ENCODE results near the gene PPP2R5E.

The PPP2R5E gene

DNA sequence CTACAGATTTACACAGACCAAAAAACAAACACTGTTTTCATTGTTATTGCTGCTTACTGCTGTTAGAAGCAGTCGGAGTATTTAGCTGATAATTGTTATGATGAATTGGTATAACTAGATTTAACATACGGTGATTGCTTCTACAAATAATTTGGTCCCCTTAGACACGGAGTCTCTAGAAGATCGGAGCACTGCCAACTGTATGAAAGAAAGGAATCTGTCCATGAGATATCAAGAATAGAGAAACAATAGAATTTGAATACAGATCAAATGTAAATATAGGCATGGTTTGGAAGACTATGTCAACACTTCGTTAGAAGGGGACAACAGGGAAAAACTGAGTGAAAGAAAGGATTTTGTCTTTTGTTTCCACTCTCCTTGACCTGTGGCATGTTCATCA, 110.9 kb downstream of the PPP2R5E start:
- no peak for DNase-seq (ENCODE audit: low read depth)

DNA sequence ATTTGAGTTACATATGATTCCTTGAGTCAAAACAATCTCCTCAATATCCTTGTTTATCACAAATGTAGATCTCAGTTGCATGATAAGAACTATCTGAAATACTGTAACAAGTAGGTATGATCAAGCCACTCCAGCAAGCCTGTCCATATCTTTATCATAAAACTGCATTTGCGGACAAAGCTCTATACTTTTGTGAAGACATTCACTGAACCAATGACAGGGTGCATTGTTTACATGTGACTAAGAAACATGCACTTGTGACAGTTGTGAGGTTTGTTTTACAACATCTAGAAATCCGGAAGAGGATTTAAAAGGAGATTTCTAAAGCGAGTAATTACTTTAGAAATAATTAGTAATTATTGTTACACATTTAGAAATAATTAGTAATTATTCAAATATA, 111.7 kb downstream of the PPP2R5E start:
- no peak for DNase-seq (ENCODE audit: low read depth)

DNA sequence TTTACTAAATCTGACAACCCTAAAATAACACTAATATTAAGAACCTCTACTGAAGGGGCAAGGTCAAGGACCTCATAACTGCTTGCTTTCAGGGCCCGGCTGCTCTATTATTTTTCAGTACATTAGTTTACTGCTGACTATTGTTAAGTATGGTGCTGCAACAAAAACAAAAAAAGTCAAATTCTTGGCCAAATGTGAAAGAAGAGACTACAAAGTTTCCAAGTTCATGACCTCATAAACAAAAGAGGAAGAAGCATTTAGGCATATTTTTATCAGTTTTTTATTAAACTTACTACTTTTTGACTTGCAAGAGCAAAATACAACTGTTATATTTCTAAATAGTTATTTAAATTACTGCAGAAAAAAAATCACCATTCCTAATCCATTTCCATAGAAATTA, 114.7 kb downstream of the PPP2R5E start:
- DNase-seq (ENCODE audit: low read depth), result no peak

DNA sequence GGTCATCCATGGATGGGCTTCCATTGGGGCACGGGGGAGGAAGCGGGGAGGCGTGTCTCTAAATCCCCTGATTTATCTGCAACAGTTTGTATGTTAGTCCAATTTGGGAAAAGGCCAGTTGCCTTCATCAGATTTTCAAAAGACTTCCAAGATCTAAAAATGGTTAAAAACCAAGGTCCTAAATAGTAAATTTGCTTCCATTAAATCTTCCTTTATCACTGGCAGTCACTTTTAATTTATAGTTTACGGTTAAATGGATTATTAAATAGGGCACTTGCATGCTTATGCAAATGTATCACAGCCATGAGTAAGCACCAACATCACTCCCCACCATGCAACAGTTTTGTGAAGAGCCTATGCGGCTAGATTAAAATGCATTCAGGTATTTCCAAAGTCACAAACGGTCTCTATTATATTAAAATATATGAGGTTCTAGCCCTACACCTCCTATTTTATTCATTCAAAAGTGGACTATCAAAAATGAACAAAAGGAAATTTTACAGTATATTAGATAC, 116.3 kb downstream of the PPP2R5E start:
- DNase-seq (ENCODE audit: low read depth), result no peak

DNA sequence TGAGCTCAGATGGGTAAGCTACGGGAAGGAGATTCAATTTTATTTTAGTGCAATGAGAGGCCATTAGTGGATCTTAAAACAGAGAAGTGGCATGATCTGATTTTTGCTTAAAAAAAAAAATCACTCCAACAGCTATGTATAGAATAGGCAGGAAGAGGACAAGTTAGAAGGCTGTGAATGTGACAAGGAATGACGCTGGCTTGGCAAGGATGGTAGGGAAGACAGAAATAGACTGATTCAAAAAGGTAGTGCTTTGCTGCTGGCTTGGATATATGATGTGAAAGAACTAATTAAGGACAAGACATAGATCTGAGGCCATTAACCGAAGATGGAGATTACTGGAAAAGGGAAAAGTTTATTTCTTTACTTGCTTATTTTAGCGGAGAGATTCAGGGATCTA, 119.3 kb downstream of the PPP2R5E start:
- DNase-seq (ENCODE audit: low read depth), result no peak

DNA sequence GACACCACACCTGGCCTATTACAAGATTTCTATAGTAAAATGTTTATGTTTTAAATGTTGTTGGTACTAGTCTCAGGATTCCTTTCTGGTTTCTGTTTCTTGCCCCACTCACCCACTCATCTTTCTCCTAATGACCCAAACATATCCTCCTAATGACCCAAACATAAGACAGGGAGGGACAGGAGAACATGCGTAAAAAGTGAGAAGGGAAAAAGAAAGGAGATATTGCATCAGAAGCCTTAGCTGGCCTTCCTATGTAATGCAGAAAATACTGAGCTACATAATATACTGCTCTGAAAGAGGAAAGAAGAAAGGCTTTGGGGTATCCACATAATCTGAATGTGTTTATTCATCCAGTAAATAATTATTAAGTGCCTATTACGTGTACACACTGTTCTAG, 119.8 kb downstream of the PPP2R5E start:
- no peak for DNase-seq (ENCODE audit: low read depth)

DNA sequence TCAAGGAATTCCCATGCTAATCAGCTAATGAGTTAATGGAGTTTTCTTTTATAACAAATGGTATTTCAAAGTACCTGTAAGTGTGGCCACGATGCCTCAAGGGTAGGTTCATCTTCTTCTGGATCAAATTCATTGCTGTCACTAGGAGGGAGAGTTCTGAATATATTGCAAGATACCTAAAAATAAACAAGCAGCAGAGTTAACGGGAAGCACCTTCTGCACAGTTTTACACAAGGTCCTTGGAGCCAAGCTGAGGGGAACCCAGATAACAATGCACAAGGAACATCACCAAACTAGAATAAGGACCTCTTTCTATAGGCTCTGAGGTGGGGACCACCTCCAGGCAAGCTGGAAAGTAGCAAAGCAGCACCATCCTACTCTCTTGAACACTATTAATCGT, 121.3 kb downstream of the PPP2R5E start:
- DNase-seq (ENCODE audit: low read depth), result no peak

DNA sequence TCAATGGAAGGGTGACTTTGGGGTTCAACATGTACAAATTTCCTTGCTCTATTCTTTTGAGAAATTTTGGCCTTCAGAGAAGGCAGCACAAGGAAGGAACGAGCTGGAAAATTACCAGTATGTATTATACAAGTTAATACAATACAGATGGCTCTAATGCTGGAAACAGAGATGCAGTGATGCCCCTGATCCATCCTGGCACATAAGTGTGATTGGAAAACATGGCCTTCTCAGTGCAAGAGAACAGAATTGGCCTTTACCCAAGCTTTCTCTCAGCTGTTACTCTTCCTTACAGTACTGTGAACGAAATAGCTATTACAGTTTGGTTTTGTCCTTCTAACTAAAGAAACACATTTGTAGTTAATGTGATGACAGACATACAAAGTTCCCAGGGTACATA, 122.0 kb downstream of the PPP2R5E start:
- DNase-seq (ENCODE audit: low read depth), result no peak

DNA sequence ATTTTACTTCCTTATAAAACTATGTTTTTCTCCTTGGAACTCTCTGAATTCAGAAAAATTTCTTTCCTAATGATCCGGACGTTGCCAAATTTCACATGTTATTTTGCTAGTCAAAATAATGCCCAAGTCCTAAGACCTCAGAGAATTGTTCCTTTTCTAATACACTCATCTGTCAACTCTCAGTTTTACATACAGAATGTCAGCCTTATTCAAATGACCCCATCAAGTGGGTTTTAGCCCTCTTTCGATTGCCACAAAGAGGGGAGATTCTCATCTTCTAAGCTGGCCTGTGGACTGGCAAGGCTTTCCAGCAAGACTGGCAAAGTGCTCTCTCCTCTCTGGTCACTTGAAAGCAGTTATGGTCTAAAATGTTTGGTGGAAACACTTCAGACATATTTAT, 125.2 kb downstream of the PPP2R5E start:
- DNase-seq (ENCODE audit: low read depth), result no peak

DNA sequence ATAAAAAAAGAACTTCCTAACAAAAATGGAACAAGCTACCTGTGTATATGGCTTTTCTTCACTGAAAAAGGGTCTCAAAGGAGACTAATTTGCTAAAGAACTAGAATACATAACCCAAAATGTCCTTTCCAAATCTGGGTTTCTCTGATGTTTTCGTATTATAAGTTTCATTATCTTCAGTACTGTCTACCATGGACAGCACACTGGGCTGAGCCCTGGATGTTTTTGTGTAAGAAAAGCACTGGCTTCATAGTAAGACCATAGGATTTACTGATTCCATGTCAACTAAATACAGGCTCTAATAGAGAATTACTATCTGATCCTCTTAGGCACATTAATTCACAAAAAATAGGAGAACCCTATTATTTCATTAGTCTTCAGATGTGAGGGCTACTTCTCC, 130.2 kb downstream of the PPP2R5E start:
- DNase-seq (ENCODE audit: low read depth), result no peak

DNA sequence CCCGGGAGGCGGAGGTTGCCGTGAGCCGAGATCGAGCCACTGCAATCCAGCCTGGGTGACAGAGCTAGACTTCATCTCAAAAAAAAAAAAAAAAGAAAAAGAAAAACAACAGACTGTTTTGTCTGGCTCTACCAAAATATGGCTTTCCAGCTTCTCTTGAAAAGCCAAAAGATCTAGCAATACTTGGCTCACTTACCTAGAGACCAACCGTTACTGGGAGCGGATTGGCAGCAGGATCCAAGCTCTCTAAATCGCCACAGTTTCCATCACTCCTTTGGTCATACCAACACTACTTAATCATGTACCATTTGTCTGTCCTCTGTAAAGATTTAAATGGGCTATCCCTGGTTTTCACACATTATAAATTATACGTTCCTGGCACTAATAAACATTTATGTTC, 136.8 kb downstream of the PPP2R5E start:
- DNase-seq (ENCODE audit: low read depth), result no peak

DNA sequence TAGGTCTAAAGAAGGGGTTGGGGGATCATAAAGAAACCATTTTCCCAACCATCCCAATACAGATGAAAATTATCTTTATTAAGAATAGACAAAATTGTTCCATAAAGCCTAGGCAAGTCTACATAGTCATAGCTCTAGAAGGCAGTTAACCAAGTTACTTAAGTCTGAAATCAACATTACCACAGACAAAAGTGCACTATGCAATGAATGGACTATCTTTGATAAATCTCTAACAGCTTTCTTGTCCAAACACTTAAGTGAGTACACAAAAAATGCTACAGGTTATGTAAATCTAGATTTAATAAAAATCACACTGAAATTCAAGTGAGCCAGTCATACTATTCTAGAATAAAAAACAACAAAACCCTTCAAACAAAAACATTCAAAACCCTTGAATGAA, 137.5 kb downstream of the PPP2R5E start:
- no peak for DNase-seq (ENCODE audit: low read depth)

DNA sequence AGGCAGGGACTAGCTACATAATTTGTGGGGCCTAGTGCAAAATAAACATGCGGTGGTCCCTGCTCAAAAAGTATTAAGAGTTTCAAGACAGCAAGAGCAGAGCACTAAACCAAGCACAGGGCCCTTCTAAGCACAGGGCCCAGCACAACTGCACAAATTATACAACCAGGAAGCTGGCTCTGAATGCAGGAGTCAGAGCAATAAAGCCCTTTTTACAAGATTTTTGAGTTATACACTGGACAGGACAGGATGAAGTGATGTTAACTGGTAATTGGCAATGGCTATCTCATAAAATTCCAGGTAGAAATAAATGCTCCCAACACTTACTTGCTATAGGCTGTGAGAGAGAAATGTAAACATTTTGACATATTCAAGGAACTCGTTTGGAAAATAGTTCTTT, 138.3 kb downstream of the PPP2R5E start:
- no peak for DNase-seq (ENCODE audit: low read depth)

DNA sequence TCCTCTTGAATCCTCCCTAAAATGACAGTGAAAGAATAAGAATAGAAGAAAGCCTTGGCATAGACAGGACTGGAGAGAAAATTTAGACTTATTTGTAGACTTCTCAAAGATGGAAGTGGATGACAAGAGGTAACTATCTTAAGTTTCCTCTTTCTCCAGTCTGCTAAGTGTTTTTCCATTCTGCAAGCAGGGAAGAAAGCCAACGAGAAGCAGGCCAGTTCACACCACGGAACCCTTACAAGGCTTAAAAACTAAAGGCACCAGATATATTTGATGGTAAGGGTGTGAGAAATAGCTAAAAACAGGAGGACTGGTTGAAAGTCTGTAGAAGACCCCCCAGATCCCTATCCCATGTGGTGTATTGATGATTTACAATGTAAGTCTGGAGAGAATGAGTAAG, 141.5 kb downstream of the PPP2R5E start:
- DNase-seq (ENCODE audit: low read depth), result no peak

DNA sequence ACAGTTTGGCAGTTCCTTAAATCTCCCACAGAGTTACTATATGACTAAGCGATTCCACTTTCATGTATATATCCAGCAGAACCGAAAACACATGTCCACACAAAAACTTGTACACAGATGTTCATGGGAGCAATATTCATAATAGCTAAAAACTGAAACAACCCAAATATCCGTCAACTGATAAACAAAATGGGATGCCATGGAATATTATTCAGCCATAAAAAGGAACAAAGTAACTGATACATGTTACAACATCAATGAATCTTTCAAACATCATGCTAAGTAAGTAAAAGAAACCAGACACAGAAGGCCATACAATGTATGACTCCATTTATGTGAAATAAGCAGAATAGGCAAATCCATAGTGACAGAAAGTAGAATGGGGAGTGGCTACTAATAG, 144.2 kb downstream of the PPP2R5E start:
- no peak for DNase-seq (ENCODE audit: low read depth)

DNA sequence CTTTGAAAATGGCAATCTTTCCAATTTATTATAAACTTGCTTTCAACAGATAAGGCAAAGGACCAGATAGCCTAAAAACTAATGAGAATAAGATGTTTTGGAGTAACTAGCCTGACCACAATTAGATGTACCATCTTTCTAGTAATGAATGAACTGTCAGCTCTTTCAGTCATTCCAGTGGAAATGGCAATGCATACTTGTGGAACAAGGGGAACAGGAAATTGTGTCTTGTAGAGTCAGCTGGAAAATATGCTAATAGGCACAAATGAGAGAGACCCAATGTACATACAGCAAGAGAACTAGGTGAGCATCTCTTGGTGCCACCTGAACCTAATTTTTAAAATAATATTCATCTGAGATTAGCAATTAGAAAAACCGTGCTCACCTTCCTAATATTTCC, 148.3 kb downstream of the PPP2R5E start:
- no peak for DNase-seq (ENCODE audit: low read depth)

DNA sequence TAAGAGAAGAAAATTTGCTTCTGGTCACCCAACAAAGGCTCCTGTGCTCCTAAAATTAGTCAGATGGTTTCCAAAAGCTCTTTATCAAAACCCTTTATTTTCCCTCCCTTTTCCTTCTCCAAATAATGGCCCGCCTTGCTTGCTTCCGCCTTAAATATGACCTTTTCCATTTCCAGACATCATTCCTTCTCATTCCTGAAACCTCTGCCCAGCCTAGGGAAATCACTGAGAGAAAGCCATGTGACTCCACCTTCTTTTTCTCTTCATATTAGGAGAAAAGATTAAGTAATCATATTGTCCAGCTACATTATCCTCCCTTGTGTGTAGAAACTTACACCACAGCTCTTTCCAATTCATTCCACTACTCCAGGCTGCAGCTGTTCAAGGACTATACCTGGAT, 148.7 kb downstream of the PPP2R5E start:
- DNase-seq (ENCODE audit: low read depth), result no peak

DNA sequence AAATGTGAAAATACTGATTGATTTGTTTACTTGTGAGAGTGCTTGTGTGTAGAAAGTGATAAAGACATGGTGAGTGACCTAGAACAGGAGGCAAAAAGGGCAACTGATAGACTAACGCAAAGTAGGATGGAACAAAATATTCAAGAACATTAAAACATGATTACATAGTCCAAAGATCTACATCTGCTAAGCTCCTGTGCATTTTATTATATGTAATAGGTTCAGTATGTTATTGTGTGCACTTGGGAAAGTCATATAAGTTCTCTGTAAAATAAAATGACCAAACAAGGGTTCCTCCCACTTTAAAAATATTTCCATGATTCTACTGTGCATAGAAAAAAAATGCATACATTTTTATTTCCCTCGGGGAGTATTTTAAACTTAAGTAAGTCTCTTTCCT, 150.2 kb downstream of the PPP2R5E start:
- no peak for DNase-seq (ENCODE audit: low read depth)

DNA sequence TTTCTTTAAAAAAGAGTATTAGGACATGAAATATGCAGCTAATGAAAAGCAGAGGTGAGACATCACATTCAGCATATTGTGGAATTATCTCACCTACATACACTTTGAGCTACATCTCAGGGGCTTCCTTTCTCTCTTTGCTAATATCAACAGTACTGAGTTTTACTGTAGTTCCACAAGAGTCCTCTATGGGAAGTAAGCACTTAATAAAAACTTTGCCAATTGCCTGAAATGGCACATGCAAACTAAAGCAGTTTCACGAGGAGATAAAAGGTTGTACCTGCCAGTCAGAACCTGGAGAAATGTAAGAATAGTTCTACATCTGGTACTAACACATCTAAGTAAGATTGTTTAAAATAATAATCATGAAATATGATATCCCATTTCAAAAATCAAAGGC, 150.9 kb downstream of the PPP2R5E start:
- DNase-seq (ENCODE audit: low read depth), result no peak

DNA sequence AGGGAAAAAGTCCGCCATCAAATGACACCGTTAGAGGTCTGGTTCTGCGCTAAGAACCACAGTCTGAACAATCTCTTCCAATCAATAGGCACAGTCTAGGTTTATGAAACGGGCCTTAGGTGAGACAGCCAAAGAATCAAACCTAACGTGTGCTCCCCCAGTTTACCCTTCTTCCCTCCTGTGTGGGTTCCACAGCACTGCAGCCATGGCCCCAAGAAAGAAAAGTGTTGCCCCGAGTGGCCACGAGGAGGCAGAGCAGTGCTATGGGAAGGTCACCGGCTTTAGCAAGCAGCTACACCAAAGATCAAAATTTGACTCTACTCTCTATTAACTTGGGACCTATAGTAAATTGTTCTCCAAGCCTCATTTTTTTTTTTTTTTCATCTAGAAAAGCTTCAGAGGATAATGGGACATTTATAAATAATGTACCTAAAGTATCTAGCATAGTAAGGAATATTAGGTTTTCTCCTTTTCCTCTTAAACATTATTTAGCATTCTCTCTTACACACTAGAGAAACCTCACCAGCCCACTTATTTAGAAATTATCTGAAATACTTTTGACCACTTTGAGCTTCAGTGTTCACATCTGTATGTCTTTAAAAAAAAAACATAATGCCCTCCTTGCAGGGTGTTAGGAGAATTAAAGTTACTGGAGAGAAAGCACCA, 154.3 kb downstream of the PPP2R5E start:
- DNase-seq (ENCODE audit: low read depth), result peak; percentile 31

DNA sequence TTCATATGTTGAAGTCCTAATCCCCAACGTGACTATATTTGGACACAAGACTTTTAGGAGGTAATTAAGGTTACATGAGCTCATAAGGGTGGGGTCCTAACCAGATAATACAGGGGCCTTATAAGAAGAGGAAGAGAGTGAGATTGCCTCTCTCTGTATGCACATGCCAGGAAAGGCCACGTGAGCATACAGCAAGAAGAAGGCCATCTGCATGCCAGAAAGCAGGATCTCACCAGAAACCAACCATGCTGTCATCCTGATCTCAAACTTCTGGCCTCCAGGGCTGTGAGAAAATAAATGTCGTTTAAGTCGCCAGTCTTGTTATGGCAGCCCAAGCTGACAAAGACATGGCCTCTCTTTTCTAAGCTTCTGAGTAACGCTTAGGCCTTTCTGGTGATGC, 155.5 kb downstream of the PPP2R5E start:
- no peak for DNase-seq (ENCODE audit: low read depth)

DNA sequence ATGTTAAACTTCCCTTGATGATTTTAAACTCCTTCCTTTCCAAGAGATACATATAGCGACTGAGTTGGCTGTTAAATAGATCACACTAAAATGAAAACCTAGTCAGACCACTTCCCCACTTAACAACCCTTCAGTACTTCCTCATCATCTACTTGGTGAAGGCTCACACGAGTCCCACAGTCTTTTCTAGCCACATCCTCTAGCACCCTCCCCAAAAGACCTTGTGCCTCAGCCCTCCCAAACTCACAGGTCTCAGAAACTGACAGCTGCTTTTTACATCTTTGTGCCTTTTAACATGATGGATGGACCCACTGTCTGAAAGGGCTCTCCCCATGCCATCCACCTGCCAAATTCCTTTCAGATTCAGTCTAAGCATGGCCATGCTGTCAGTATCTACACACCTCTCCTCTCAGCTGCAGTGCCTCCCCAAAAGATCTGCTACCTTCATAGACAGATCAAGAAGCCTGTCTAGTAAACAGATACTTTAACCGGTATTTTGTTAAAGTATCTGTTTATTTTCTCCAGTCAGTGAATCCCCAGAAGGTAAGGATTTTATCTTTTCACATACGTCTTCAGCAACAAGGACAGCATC, 159.3 kb downstream of the PPP2R5E start:
- no peak for DNase-seq (ENCODE audit: low read depth)

DNA sequence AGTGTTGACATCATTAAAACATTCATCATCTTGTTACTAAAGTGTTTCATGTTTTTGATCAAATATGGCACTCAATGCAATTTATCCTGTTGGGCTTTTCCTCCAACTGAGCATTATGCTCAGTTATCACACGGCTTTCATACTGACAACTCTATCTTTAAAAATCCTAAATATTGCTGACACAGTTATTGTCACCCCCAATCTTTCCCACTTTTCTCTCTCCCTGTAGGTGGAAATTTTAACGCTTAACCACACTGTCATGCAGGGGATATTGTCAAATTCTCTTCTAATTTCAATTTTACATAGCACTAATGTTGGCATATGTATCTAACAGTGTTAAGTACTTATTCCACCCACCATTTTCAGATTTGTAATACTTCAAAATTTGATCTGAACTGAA, 164.7 kb downstream of the PPP2R5E start:
- DNase-seq (ENCODE audit: low read depth), result no peak

DNA sequence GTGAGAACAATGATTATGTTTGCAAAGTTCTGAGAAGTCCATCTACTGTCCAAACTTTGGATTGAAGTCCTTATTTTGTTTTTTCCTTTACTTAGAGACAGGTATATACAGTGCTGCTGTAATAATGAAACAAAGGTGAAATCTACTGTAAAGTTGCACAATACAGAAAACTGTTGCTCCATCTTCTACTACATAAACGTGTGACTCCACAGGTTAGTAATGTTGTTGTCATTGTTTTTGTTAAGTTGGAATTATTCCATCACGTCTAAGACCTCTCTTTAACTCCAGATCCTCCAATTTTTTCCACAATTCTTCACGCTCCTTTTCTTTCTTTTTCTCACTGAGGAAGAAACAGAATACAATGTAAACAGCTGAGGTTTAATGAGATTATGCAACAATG, 167.4 kb downstream of the PPP2R5E start:
- DNase-seq (ENCODE audit: low read depth), result no peak

Data from CMK (cell line).